ENCODE data around the gene SLC39A12.

DNA sequence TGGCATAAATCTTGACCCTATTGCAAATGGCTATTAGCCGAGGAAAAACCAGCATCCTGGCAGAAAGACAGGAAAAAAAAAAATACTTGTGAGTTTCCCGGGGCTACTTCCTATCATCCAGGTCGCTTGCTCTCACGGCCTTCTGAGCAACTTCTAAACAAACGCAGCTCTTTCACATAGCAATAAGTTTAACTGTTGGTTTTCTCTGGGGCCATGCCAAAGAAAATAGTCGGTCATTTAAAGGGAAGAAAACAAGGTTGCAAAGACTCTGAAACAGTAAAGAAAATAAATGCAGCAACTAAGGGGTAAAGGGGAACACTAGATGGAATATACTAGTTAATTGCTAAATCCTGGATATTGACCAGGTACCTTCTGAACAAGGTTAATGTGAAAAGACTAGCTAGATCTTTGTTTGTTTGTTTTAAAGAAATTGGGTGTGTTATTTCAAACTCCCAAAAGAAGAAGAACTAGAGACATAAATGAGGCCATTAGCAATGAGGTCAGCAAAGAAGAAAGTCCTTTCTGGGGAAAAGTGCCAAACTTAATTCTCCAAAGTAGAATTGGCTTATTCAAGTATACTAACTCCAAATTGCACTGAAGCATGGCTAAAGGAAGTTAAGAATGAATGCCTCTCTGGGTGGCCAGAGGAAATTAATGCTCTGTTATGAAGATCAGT lies 54.2 kb downstream of the SLC39A12 start:
- TF ChIP-seq, protein P1, sequence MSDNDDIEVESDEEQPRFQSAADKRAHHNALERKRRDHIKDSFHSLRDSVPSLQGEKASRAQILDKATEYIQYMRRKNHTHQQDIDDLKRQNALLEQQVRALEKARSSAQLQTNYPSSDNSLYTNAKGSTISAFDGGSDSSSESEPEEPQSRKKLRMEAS (IDR thresholded peaks at IDR 0.05) = no peak
- TF ChIP-seq TAF1 (IDR thresholded peaks at IDR 0.05; ENCODE audit: low read depth, low read length) = no peak
- TF ChIP-seq, protein P2, sequence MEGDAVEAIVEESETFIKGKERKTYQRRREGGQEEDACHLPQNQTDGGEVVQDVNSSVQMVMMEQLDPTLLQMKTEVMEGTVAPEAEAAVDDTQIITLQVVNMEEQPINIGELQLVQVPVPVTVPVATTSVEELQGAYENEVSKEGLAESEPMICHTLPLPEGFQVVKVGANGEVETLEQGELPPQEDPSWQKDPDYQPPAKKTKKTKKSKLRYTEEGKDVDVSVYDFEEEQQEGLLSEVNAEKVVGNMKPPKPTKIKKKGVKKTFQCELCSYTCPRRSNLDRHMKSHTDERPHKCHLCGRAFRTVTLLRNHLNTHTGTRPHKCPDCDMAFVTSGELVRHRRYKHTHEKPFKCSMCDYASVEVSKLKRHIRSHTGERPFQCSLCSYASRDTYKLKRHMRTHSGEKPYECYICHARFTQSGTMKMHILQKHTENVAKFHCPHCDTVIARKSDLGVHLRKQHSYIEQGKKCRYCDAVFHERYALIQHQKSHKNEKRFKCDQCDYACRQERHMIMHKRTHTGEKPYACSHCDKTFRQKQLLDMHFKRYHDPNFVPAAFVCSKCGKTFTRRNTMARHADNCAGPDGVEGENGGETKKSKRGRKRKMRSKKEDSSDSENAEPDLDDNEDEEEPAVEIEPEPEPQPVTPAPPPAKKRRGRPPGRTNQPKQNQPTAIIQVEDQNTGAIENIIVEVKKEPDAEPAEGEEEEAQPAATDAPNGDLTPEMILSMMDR (IDR thresholded peaks at IDR 0.05; ENCODE audit: control extremely low read depth in 1 of 3, insufficient read depth in 1 of 3, low read depth in 1 of 3, low read length in 3 of 3) = no peak
- TF ChIP-seq, protein P3, sequence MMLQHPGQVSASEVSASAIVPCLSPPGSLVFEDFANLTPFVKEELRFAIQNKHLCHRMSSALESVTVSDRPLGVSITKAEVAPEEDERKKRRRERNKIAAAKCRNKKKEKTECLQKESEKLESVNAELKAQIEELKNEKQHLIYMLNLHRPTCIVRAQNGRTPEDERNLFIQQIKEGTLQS (IDR thresholded peaks at IDR 0.05; ENCODE audit: insufficient read depth, low read depth, low read length) = no peak
